ENCODE results near the gene HIGD1A.
A peak's percentile ranks its signal among the peaks of the same experiment; 100 is the strongest.

The HIGD1A gene

GRCh38 chr3:42771271-42771670 is 33.0 kb downstream of the HIGD1A start:
- no peak for TF ChIP-seq CTCF (IDR thresholded peaks at IDR 0.05; ENCODE audit: unreplicated experiment in 3 of 3)
- no peaks in the 10 kb centered on the region for H3K9me3 Mint-ChIP-seq
- peak overlapping the region; percentile 36 to 76 (median 61) for H3K4me3 Mint-ChIP-seq

GRCh38 chr3:42769477-42770131 is 34.7 kb downstream of the HIGD1A start:
- no peaks in the 10 kb centered on the region for H3K36me3 Mint-ChIP-seq (ENCODE audit: low read depth)
- H3K4me3 Mint-ChIP-seq, result no peak overlapping the region
- H3K27ac Mint-ChIP-seq, result no peak overlapping the region
- H3K27me3 Mint-ChIP-seq (ENCODE audit: low read depth), result peaks cover 10% of the 10 kb centered on the region
- peaks cover 8% of the 10 kb centered on the region for H3K4me1 Mint-ChIP-seq
- H3K9me3 Mint-ChIP-seq, result no peaks in the 10 kb centered on the region
- no peak for TF ChIP-seq CTCF (IDR thresholded peaks at IDR 0.05; ENCODE audit: unreplicated experiment in 3 of 3)

More at GRCh38 chr3:42771271-42771670, 33.0 kb downstream of the HIGD1A start:
- Mint-ChIP-seq H3K27me3 (ENCODE audit: low read depth) (peaks cover 10% of the 10 kb centered on the region), H3K36me3 (ENCODE audit: low read depth) (no peaks in the 10 kb centered on the region), H3K4me1 (peaks cover 8% of the 10 kb centered on the region), H3K27ac (peak overlapping the region in 1 of 3 experiments; percentile 28)

- Mint-ChIP-seq H3K9me3 (no peaks in the 10 kb centered on the region), H3K36me3 (ENCODE audit: low read depth) (no peaks in the 10 kb centered on the region), H3K27me3 (ENCODE audit: low read depth) (no peaks in the 10 kb centered on the region), H3K27ac (no peak overlapping the region), H3K4me1 (no peaks in the 10 kb centered on the region), H3K4me3 (no peak overlapping the region)
- no peak for TF ChIP-seq CTCF (IDR thresholded peaks at IDR 0.05; ENCODE audit: unreplicated experiment in 3 of 3)
Measured at GRCh38 chr3:42764561-42765295, 39.6 kb downstream of the HIGD1A start.

GRCh38 chr3:42764115-42764514 is 40.2 kb downstream of the HIGD1A start:
- no peak for TF ChIP-seq CTCF (IDR thresholded peaks at IDR 0.05; ENCODE audit: unreplicated experiment in 3 of 3)
- H3K27ac Mint-ChIP-seq, result no peak overlapping the region
- no peaks in the 10 kb centered on the region for H3K4me1 Mint-ChIP-seq
- no peaks in the 10 kb centered on the region for H3K27me3 Mint-ChIP-seq (ENCODE audit: low read depth)
- H3K4me3 Mint-ChIP-seq, result no peak overlapping the region
- no peaks in the 10 kb centered on the region for H3K36me3 Mint-ChIP-seq (ENCODE audit: low read depth)
- H3K9me3 Mint-ChIP-seq, result no peaks in the 10 kb centered on the region

GRCh38 chr3:42763021-42763420 is 41.3 kb downstream of the HIGD1A start:
- no peak for TF ChIP-seq CTCF (IDR thresholded peaks at IDR 0.05; ENCODE audit: unreplicated experiment in 3 of 3)
- Mint-ChIP-seq H3K27me3 (ENCODE audit: low read depth) (no peaks in the 10 kb centered on the region), H3K36me3 (ENCODE audit: low read depth) (no peaks in the 10 kb centered on the region), H3K27ac (no peak overlapping the region), H3K9me3 (no peaks in the 10 kb centered on the region), H3K4me1 (no peaks in the 10 kb centered on the region), H3K4me3 (no peak overlapping the region)
